HEK293T (cell line): ENCODE results near the gene FANCI.

Source experiments
- CTCF ChIA-PET: fragments of 350-600 bp; formaldehyde crosslinking; extraction: SDS; loops from one replicate; lab custom pipeline; 2021; ENCODE audit warnings: antibody characterized with exemption, inconsistent platforms; lab: Yijun Ruan, JAX
- POLR2A ChIA-PET: fragments of 350-600 bp; formaldehyde crosslinking; extraction: SDS; loops from one replicate; lab custom pipeline; 2020; ENCODE audit warnings: antibody characterized with exemption, inconsistent platforms; lab: Yijun Ruan, JAX
- DNase-seq: peaks from one replicate; pipeline ENCODE4 v3.0.0; 2012; ENCODE audit warnings: mixed read lengths; ENCODE audit errors: extremely low spot score
- ARNT ChIP-seq: fragments of 450-650 bp; IDR thresholded peaks from 2 replicates; pipeline ENCODE4 v1.6.1; 2017; ENCODE audit warnings: mild to moderate bottlenecking
- BHLHE40 ChIP-seq: fragments of 450-650 bp; IDR thresholded peaks from 2 replicates; pipeline ENCODE4 v1.6.1; 2016; ENCODE audit warnings: mild to moderate bottlenecking, moderate library complexity, borderline replicate concordance
- CTBP1 ChIP-seq: fragments of 450-650 bp; IDR thresholded peaks from 2 replicates; pipeline ENCODE4 v1.6.1; 2016; ENCODE audit warnings: borderline replicate concordance
- ELF4 ChIP-seq: fragments of 450-650 bp; IDR thresholded peaks from 2 replicates; pipeline ENCODE4 v1.6.1; 2017; ENCODE audit warnings: antibody characterized with exemption
- FOXA1 ChIP-seq: fragments of 450-650 bp; IDR thresholded peaks from 2 replicates; pipeline ENCODE4 v1.6.1; 2016; ENCODE audit warnings: mild to moderate bottlenecking
- FOXK2 ChIP-seq: fragments of 450-650 bp; IDR thresholded peaks from 2 replicates; pipeline ENCODE4 v1.6.1; 2016; ENCODE audit warnings: mild to moderate bottlenecking
- FOXM1 ChIP-seq: fragments of 450-650 bp; IDR thresholded peaks from 2 replicates; pipeline ENCODE4 v1.6.1; 2017; ENCODE audit warnings: mild to moderate bottlenecking, borderline replicate concordance
- HDGF ChIP-seq: fragments of 450-650 bp; IDR thresholded peaks from 2 replicates; pipeline ENCODE4 v1.6.1; 2017; ENCODE audit warnings: antibody characterized with exemption, borderline replicate concordance
- L3MBTL2 ChIP-seq: fragments of 450-650 bp; conservative IDR thresholded peaks from 2 replicates; pipeline ENCODE4 v1.6.1; 2016; ENCODE audit warnings: mild to moderate bottlenecking
- LEF1 ChIP-seq: fragments of 450-650 bp; IDR thresholded peaks from 2 replicates; pipeline ENCODE4 v1.6.1; 2017; ENCODE audit warnings: mild to moderate bottlenecking, borderline replicate concordance
- NFRKB ChIP-seq: fragments of 450-650 bp; IDR thresholded peaks from 2 replicates; pipeline ENCODE4 v1.6.1; 2016; ENCODE audit warnings: mild to moderate bottlenecking, moderate library complexity
- SP1 ChIP-seq: fragments of 450-650 bp; IDR thresholded peaks from 2 replicates; pipeline ENCODE4 v1.6.1; 2017
- SUZ12 ChIP-seq: fragments of 450-650 bp; IDR thresholded peaks from 2 replicates; pipeline ENCODE4 v1.6.1; 2016; ENCODE audit warnings: mild to moderate bottlenecking
- TARDBP ChIP-seq: fragments of 450-650 bp; IDR thresholded peaks from 2 replicates; pipeline ENCODE4 v1.6.1; 2016
- ZNF384 ChIP-seq: fragments of 450-650 bp; IDR thresholded peaks from 2 replicates; pipeline ENCODE4 v1.6.1; 2016
- TF ChIP-seq, protein P1 (sequence below): fragments of 450-650 bp; IDR thresholded peaks from 2 replicates; pipeline ENCODE4 v1.6.1; 2016

The FANCI gene

GRCh38 chr15:89322822-89323221 is 79.0 kb downstream of the FANCI start:
- POLR2A ChIA-PET: interaction anchor here (0.6 to 5.4 kb wide), 3 partner anchors 8 to 81 kb away, joined by 3 to 27 read pairs (median 3); partner anchors contain the start of gene POLG
- CTCF ChIA-PET: interaction anchor here (1.3 kb wide), 1 partner anchor 116 kb away, joined by 4 read pairs; no protein-coding TSS in a partner anchor
- no peak for DNase-seq
- TF ChIP-seq TARDBP (no peak), CTBP1 (no peak), FOXM1 (no peak), ARNT (no peak), SP1 (no peak), ZNF384 (no peak), L3MBTL2 (no peak), SUZ12 (no peak), ELF4 (no peak), FOXA1 (no peak), NFRKB (no peak), HDGF (no peak), FOXK2 (no peak), BHLHE40 (no peak), LEF1 (no peak)
- TF ChIP-seq, protein P1, sequence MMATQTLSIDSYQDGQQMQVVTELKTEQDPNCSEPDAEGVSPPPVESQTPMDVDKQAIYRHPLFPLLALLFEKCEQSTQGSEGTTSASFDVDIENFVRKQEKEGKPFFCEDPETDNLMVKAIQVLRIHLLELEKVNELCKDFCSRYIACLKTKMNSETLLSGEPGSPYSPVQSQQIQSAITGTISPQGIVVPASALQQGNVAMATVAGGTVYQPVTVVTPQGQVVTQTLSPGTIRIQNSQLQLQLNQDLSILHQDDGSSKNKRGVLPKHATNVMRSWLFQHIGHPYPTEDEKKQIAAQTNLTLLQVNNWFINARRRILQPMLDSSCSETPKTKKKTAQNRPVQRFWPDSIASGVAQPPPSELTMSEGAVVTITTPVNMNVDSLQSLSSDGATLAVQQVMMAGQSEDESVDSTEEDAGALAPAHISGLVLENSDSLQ: no peak

DNA sequence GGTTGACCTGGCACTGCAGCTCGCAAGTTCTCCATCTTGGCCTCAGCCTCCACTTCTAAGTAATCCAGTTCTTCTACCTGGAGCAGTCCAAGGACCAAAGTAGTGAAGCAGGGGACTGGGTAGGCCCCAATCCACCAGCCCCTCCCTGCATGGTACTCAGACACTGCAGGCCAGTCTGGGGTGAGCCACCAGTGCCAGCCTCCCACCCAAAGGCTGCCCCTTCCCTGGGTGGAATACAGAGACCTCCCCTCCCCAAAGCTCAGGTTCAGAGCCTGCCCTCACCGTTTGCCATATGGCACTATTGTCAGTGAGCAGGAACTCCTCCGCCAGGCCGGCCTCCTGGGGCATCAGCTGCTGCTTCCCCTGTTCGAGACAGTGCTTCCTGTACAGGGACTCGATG is 80.0 kb downstream of the FANCI start:
- DNase-seq: no peak
- ChIA-PET CTCF (interaction anchor here (1.3 to 1.4 kb wide), 2 partner anchors 9 to 117 kb away, joined by 4 to 7 read pairs; no protein-coding TSS in a partner anchor), POLR2A (interaction anchor here (1.1 to 5.4 kb wide), 2 partner anchors 10 to 251 kb away, joined by 3 to 27 read pairs; partner anchors contain the start of genes POLG and TICRR)
- TF ChIP-seq HDGF: no peak
- no peak for TF ChIP-seq LEF1
- TF ChIP-seq, protein P1: no peak
- no peak for TF ChIP-seq TARDBP
- no peak for TF ChIP-seq SP1
- no peak for TF ChIP-seq FOXK2
- no peak for TF ChIP-seq ARNT
- TF ChIP-seq FOXA1: no peak
- TF ChIP-seq FOXM1: no peak
- TF ChIP-seq L3MBTL2: no peak
- TF ChIP-seq BHLHE40: no peak

DNA sequence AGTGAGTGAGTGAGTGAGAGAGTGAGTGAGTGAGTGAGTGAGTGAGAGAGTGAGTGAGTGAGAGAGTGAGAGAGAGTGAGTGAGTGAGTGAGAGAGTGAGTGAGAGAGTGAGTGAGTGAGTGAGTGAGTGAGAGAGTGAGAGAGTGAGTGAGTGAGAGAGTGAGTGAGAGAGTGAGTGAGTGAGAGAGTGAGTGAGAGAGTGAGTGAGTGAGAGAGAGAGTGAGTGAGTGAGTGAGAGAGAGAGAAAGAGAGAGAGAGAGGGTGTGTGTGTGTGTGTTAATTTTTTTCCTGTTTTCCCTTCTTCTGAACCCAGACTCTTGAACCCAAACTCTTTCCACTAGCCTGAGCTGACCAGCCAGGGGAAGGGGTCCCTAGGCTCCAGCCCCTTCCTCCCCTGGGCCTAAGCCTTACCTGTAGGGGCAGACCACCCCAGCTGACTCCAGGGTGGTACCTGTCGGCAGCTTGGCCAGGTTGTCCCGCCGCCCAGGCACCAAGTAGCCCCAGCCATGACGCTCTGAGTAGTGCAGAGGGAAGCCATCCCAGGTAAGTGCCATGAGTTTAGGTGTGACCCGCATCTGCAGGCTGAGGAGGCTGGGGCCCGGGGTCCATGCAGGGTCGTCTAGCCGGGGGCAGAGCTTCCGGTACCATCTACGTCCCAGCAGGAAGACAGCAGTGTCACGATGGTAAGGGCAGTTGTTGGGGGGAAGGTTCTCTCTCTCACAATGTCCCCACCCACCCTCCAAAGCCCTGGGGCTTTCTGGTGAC is 81.4 kb downstream of the FANCI start:
- TF ChIP-seq SP1 (no peak), NFRKB (no peak), SUZ12 (no peak), HDGF (no peak), FOXM1 (no peak), LEF1 (no peak), ARNT (no peak), CTBP1 (no peak), L3MBTL2 (no peak), BHLHE40 (no peak), TARDBP (no peak), ELF4 (no peak), ZNF384 (no peak), FOXK2 (no peak), FOXA1 (no peak)
- TF ChIP-seq, protein P1: no peak

GRCh38 chr15:89326316-89326715 is 82.5 kb downstream of the FANCI start:
- DNase-seq: no peak
- CTCF ChIA-PET: interaction anchor here (0.7 kb wide), 1 partner anchor 7 kb away, joined by 3 read pairs; no protein-coding TSS in a partner anchor
- POLR2A ChIA-PET: interaction anchor here (5.4 kb wide), 1 partner anchor 8 kb away, joined by 27 read pairs; the partner anchor contains the start of gene POLG
- no peak for TF ChIP-seq LEF1

More for the DNA sequence above, 81.4 kb downstream of the FANCI start:
- no peak for DNase-seq
- ChIA-PET POLR2A (interaction anchor here (5.4 kb wide), 1 partner anchor 9 kb away, joined by 27 read pairs; the partner anchor contains the start of gene POLG), CTCF (no interaction called here)

DNA sequence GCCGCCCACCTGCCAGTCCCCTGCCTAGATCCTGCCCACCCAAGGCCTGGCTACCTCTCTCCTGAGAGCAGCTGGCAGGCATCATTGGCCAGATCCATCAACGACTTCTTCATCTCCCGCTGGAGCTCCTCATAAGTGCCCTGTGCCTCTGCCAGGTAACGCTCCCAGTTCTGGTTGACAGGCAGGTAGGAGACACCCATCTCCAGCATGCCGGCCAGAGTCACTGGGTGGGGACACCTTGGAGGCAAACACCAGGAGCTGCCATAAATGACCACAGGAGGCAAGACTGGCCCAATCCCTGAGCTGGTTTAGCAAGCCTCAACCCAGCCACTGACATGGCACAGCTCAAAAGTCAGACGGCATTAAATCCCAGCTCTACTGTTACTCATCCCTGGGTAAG is 83.3 kb downstream of the FANCI start:
- TF ChIP-seq HDGF: 0 out of 2 replicates have a peak, but pooled peaks have one; percentile 67
- no peak for TF ChIP-seq TARDBP
- CTCF ChIA-PET: interaction anchor here (0.7 to 1.1 kb wide), 3 partner anchors 8 to 116 kb away, joined by 3 read pairs; no protein-coding TSS in a partner anchor
- POLR2A ChIA-PET: interaction anchor here (0.9 to 5.4 kb wide), 2 partner anchors 7 to 10 kb away, joined by 3 to 27 read pairs; partner anchors contain the start of gene POLG
- DNase-seq: no peak
